Measurements from ENCODE around the gene SFTPA1.
"Not testable (repeated sequence)": the region's sequence is repeated elsewhere in the genome, so short reads cannot be mapped to it uniquely, and the experiment has no call there.

Gene SFTPA1

DNA sequence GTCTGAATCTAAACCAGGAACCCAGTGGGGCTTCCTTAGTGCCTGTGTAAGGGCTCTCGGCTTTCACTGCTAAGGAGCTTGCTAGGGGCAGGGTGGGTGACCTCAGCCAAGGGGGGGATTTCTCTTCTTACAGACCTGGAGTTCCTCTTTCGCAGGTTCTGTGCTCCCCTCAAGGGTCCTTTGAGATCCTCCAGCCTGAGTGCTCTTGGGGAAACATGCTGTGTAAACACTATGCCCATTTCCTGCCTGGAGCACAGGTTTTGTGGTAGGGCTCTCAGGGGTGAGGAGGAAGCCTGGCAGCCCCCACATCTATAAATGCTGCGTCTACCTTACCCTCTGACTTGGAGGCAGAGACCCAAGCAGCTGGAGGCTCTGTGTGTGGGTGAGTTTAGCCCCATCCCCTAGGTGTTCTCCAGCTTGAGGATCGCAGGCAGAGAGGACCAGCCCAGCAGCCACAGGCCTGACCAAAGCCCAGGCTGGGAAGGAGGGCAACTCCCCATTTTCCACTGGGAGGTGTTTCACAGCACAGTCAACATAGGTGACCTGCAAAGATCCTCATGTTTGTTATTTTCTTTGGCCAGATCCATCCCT, at the start of gene SFTPA1:
Gene SFTPA1, plus strand, starts transcription at position 339 of the 591 bp plus-strand sequence. CDS start 887 bp downstream, outside the sequence.
- no peak for DNase-seq

DNA sequence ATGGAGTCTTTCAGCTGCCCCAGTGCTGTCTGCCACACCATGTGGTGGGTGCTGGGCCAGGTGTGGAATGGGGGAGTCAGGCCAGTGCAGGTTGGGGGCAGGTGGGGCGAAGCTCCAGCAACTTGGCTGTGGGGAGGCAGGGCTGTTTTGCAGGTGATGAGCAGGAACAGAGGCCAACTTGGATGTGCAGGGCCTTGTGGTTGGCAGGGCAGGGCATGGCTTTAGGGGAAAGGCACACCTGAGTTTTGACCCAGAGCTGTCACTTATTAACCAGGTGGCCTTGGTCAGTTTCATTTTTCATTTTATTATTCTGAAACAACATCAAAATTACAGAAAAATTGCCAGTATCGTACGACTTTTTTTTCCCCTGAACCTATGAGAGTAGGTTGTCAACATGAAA, 49.5 kb upstream of the SFTPA1 start:
- DNase-seq = no peak

DNA sequence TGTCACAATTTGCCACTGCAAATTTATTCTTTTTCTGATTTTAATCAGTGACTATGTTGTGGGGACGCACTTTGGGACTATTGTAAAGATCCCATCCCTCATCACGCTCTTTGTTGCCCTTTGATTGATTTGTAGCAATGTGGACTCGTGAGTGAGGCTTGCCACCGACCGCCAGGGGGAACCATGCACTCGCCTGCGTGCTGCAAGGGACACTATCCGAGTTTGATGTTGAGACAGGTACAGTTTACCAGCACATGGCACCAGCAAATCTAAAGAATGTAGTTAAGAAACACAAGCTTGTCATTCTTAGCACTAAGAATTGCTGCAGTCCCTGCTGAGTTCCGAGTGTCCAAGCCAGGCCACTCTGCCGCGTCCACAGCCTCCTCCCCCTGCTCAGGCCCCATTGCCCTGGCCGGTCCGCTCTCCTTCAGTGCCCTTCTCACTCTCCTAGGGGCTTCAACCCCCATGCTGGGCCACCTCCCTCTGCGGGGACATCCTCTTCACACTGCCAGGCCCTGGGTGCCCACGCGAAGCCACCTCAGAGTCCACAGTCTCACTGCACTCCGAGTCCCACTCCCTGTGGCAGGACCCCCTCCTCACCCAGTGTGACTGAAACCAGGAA, 48.5 kb upstream of the SFTPA1 start:
- DNase-seq = peak; percentile 60

DNA sequence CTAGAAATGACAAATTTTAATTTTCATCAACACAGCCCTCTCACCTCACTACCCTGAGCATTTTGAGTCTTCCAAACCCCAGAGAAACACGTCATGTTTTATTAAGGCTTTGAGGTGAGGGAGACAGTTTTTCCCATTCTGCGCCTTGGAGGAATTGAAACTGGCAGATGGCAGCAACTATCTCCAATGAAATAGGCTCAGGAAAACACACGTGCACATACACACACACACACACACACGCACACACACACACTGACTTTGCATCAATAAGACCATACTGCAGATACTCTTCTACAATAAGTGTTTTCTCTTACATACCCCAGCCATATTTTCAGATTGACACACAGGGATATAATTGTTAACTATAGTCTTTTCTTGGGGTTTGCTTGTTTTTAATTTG, 47.3 kb upstream of the SFTPA1 start:
- no peak for DNase-seq

DNA sequence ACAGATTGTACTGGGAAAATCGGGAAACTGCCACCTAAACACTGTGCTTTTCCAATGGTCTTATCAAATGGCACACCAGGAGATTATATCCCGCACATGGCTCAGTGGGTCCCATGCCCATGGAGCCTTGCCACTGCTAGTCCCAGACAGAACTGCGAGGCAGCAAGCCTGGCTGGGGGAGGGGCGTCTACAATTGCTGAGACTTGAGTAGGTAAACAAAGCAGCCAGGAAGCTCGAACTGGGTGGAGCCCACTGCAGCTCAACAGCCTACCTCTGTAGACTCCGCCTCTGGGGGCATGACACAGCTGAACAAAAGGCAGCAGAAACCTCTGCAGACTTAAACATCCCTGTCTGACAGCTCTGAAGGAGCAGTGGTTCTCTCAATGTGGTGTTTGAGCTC, 40.1 kb upstream of the SFTPA1 start:
- not testable (repeated sequence) for DNase-seq

DNA sequence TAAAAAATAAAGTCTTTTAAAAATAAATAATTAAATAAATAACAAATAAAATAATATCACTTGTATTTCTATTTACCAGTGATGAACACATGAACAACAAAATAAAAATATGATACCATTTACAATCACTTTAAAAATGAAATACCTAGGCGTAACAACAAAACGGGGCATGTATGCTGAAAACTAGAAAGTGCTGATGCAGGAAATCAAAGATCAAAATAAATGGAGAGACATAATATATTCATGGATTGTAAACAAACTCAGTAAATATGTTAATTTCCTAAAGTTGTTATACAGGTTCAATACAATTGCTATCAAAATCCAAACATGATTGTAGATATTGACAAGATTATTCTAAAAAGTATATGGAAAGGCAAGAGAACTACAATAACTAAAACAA, 31.4 kb upstream of the SFTPA1 start:
- DNase-seq = no peak

DNA sequence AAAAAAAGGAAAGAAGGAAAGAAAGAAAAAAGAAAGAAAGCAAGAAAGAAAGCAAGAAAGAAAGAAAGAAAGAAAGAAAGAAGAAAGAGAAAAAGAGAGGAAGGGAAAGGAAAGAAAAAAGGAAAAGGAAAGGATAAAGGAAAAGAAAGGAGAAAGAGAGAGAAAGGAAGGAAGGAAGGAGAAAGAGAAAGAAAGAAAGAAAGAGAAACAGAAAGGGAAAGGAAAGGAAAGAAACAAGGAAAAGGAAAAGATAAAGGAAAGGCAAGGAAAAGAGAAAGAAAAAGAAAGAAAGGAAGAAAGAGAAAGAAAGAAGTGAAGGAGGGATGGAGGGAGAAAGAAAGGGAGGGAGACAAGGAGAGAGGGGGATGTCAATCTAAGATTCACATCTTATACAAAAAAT, 29.7 kb upstream of the SFTPA1 start:
- DNase-seq = no peak

DNA sequence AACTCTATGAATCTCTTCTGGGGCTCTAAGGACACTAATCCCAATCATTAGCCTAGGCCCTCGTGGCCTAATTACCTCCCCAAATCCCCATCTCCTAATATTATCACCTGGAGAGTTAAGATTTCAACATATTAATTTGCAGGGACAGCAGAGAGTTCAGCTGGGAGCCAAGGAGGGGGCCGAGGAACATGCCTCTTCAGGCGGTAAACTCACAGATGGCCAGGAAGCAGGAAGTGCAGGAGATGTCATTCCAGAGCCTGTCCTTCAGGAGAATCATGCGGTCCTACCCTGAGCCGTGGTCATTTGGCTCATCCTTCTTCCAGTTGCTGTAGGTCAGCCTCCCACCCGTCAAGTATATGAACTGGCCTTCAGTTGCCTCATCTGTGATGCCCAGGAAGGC, 28.6 kb upstream of the SFTPA1 start:
- DNase-seq = no peak

DNA sequence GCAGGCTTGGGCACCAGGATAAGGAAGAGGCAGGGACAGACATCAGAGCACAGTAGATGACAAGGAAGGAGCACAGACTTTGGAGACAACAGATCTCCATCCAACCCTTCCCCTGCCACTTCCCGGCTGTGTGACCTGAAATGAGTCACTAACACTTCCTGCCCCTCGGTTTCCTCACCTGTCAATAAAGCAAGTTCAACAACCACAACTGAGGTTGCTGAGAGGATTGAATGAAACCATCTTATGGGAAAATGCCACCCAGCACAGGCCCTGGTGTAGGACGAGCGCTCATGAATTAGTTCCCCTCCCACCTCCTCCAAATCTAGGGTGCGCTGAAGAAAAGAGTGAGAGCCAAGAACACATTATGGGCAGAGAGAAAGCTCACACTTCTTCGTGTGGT, 27.8 kb upstream of the SFTPA1 start:
- not testable (repeated sequence) for DNase-seq

DNA sequence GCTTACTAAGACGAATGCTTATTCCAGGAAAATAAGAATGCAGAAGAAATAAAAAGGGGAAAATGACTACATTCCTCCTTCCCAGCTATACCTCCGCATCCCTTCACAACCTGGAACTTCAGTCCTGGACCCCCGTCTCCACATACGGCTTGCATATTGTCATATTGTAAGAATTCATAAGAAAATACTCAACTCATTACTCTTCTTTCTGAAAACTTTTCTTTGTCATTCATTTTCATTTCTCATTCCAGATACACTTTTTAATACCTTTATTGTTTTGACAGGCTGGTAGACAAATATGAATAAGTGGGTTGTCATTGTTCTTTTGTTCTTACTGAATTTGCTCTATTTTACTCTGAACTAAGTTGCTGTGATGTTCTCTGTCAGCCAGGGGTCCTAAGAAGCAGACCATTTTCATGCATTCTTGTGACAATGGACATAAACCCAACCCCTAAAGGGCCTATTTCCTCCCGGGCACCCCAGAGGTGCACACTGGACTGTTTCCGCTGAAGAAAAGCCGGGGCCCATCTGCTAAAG, 27.2 kb upstream of the SFTPA1 start:
- no peak for DNase-seq

DNA sequence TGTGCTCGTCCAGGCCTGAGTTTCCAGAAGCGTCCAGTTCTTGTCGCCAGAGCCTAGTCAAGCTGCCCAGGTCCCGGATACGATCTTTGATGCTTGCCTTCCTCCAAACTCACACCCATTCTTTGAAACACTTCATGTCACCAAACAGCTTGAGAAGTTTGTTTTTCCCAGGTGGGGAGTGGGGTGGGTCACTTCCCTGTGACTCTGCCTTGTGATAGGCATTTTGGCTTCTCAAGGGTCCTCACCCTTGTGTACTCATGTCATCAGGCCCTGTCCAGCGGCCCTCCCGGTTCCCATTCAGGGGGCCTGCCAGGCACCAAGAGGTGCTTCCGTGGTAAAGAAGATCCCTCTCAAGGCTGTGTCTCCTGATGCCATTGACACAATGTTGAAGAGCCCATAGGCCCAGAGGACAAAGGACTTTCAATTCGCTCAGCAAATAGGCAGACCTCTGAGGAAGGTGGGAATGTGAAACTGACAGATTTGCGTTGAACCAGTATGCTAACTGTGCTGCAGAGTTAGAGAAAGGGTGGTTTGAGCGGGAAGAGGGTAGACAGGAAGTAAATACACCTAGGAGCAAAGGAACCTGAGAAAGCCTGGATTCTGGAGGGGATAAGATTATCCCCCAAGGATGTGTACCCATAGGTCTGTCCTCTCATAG, 24.7 kb upstream of the SFTPA1 start:
- no peak for DNase-seq

DNA sequence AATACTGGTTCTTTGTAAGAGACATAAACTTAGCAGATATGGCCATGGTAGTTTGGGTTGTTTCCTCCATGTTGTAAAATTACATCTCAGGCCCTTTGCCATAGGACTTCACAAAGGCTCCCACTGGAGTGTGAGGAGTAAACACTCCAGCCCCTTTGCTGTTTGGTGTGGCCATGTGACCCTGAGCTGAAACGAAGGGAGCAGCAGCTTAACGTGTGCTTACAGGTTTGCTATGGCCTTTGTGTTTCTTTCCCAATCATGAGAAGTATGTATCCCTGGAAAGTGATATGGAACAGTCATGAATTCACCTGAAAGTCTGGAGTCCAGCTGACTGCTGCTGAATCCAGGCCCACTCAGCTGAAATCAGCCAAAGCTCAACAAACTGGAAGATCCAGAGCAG, 23.8 kb upstream of the SFTPA1 start:
- DNase-seq = no peak

DNA sequence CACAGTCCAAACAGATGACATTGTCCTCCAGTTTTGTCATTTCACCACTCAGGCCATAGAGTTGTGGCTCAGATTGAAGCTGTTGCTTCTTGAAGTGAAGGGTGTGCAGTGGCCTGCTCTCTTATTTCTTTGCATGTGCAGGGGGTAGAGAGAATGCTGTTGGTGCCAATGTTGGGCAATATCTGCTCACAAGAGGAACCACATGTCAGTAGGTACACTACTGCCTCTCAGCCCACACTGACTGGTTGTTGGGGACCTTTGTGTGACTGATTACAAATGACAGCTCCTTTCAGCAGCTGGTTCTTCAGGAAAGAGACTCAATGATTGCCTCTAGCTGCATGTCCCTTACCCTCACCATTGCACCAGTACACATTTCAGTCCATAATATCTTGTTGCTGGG, 21.9 kb upstream of the SFTPA1 start:
- no peak for DNase-seq

DNA sequence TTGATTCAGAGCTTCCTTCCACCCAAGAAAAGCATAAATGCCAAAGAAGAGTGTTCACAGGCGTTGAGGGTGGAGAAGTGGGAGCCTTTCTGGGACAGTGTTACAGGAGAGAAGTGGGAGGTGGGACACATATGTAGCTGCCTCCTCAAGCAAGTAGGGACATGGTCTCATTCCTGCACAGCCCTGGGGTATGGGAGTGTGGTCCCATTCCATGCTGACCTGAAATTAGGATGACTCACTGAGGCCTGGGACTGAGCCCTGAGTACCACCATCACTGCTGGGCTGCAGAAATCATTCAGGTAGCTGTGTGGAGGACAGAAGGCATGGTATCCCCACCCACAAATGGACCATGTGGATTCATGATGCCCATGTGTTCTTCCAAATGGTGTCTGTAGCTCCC, 17.4 kb upstream of the SFTPA1 start:
- DNase-seq = no peak

DNA sequence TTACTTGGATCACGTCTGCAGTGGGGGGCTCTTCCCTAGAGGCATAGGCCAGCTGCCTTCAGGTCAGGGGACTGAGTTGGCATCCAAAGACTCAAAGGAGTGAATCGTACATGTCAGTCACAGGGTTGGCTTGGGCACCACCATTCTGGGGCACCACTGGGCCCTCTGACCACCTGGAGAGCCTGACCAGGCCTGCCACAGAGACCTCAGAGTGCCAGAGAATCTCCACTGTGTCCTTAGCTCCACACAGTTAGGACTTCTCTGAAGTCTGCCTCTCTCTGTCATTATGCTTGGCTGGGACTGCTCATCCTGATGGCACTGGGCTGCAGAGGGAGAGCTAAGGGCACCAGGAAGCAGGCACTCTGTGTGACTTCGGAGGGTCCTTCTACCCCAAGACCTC, 16.2 kb upstream of the SFTPA1 start:
- not testable (repeated sequence) for DNase-seq

DNA sequence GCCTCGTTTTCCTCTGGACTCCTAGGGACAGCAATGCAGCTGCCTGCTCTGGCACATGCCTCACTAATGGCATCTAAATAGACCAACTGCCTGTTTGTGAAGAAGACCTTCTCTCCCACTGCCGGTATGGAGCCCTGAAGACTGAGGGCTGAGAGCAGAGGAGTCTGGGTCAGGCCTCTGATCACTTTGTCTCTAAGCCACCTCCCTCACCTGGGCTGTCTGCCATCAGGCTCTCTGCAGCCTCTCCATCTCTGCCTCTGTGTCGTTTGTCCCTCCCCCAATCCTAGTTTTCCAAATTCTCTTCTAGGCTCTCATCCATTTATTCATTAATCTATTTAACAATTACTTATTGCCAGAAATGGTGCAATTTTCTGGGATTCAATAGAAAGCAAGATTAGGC, 15.2 kb upstream of the SFTPA1 start:
- no peak for DNase-seq

DNA sequence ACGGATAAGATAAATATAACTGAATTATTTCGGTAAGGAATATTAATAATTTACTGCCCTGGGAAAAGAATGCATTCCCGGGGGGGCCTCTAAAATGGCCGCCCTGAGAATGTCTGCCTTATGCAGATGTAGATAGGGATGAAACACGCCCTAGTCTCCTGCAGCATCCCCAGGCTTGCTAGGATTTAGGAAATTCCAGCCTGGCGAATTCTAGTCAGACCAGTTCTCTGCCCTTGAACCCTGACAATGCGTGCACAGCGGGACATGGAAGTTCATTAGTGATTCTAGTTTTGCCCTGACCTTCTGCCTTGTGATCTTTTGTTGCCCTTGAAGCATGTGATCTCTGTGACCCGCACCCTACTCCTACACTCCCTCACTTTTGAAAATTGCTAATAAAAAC, 11.1 kb upstream of the SFTPA1 start:
- DNase-seq = not testable (repeated sequence)

DNA sequence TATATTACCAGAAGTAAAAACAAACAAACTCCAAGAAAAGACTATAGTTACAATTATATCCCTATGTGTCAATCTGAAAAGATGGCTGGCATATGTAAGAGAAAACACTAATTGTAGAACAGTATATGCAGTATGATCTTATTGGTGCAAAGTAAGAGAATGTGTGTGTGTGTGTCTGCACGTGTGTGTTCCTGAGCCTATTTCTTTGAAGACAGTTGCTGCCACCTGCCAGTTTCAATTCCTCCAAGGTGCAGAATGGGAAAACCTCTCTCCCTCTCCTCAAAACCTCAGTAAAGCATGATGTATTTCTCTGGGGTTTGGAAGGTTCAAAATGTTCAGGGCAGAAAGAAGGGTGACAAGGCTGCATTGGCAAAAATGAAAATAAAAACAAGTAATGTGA, 8.8 kb upstream of the SFTPA1 start:
- DNase-seq = no peak

DNA sequence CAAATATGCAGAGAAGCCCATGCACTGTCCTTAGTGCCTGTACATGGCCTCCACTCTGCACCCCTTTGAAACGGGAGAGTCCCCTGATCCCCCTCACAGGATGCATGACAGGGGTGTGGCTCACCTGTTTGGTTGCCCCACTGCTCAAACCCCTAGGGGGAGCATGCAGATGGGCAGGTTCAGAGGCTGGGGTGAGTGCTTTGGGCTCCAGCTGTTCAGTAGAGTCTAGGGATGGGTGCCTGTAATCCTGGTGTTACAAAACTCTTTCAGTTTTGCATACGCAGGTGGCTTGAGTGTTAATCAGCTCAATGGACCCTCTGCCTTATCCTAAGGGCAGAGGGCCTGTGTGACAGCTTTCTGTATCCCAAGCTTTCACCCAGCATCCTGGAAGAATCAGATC, 7.8 kb upstream of the SFTPA1 start:
- DNase-seq = no peak

DNA sequence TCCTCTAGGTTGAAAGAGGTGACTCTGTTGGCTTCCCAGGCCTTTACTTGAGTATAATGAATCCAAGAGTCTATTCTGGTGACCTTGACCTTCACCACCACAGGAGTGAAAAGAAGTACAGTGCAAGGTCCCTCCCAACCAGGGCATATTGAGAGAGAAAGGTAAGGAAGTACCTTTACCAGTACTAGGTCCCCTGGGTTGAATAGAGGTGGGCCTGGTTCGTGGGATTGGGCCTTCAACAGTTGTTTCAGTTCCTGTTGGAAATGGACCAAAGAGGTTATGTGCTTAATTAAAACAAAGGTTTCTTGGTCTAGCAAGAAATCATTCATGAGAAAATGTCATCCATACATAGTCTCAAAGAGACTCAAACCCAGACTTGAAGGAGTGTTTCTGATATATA, 6.4 kb upstream of the SFTPA1 start:
- no peak for DNase-seq

DNA sequence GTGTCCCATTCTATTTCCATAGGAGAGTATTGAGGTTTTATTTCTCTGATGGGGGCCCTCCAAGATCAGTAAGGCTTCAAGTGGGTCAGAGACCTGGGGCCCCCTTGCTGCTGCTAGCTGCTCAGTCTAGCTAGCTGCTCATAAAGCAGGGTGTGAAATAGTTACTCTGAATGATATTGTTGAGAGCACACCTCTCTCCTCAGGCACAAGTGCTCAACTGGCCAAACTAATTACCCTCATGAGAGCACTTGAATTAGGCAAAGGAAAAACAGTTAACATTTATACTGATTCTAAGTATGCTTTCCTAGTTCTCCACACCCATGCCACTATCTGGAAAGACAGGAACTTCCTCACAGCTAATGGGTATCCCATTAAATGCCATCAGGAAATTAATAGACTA, 5.4 kb upstream of the SFTPA1 start:
- DNase-seq = no peak

DNA sequence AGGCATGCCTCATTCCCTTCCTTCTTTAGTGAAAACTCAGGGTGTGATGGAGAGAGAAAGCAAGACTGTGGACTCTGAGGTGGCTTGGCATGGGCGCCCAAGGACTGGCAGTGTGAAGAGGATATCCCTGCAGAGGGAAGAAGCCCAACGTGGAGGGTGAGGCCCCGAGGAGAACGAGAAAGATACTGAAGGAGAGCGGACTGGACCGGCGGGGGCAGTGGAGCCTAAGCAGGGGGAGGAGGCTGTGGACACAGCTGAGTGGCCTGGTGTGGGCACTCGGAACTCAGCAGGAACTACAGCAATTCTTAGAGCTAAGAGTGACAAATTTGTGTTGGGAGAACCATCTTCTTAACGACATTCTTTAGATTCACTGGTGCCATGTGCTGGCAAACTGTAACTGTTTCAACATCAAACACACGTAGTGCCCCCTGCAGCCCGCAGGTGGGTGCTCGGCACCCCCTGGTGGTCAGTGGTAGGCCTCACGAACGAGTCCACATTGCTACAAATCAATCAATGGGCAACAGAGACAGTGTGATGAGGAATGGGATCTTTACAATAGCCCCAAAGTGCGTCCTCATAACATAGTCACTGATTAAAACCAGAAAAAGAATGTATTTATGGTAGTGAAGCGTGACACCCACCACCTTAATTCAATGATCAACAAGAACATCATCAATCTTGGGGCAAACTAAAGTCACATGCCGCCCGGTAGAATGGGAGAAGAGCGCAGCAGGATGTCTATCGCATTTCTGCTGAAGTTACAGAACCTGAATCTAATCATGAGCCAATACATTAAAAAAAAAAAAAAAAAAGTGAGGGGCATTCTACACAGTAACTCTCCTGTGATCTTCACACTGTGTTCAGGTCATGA, 2.0 kb upstream of the SFTPA1 start:
- DNase-seq = peak; percentile 15
